Sigmoid colon (tissue), 4 donors: ENCODE measurements around the gene NEBL.

ENCODE experiments used
- POLR2A ChIP-seq, 2 donors: fragments of 450-650 bp; IDR thresholded peaks; one replicate each; pipeline ENCODE4 v1.6.1; 2016; ENCODE audit warnings: antibody characterized with exemption in 2 of 2, mild to moderate bottlenecking in 2 of 2, moderate library complexity in 2 of 2
- POLR2AphosphoS5 ChIP-seq, 4 donors: sonication (generic); formaldehyde crosslinking; IDR thresholded peaks; one replicate each; pipeline ENCODE4 v1.6.1; 2017; ENCODE audit warnings: antibody characterized with exemption in 4 of 4
- TF ChIP-seq, protein P1 (sequence below), 4 experiments: fragments of 450-650 bp in 3 of 4; fragments of 200-600 bp in 1 of 4; IDR thresholded peaks; one replicate each; pipeline ENCODE4 v1.5.1; 2016 to 2019; ENCODE audit warnings: antibody characterized with exemption in 4 of 4, mild to moderate bottlenecking in 3 of 4, moderate library complexity in 2 of 4

GRCh38 chr10:20888620-20889330 lies 8.3 kb downstream of the NEBL start:
- TF ChIP-seq, protein P1, sequence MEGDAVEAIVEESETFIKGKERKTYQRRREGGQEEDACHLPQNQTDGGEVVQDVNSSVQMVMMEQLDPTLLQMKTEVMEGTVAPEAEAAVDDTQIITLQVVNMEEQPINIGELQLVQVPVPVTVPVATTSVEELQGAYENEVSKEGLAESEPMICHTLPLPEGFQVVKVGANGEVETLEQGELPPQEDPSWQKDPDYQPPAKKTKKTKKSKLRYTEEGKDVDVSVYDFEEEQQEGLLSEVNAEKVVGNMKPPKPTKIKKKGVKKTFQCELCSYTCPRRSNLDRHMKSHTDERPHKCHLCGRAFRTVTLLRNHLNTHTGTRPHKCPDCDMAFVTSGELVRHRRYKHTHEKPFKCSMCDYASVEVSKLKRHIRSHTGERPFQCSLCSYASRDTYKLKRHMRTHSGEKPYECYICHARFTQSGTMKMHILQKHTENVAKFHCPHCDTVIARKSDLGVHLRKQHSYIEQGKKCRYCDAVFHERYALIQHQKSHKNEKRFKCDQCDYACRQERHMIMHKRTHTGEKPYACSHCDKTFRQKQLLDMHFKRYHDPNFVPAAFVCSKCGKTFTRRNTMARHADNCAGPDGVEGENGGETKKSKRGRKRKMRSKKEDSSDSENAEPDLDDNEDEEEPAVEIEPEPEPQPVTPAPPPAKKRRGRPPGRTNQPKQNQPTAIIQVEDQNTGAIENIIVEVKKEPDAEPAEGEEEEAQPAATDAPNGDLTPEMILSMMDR (IDR thresholded peaks at IDR 0.05), result no peak
- TF ChIP-seq POLR2A (IDR thresholded peaks at IDR 0.05), result no peak
- TF ChIP-seq POLR2AphosphoS5 (IDR thresholded peaks at IDR 0.05), result no peak
